Measurements from ENCODE around the gene FCHO2.
"Not testable (repeated sequence)": the region's sequence is repeated elsewhere in the genome, so short reads cannot be mapped to it uniquely, and the experiment has no call there.

Gene FCHO2, protein sequence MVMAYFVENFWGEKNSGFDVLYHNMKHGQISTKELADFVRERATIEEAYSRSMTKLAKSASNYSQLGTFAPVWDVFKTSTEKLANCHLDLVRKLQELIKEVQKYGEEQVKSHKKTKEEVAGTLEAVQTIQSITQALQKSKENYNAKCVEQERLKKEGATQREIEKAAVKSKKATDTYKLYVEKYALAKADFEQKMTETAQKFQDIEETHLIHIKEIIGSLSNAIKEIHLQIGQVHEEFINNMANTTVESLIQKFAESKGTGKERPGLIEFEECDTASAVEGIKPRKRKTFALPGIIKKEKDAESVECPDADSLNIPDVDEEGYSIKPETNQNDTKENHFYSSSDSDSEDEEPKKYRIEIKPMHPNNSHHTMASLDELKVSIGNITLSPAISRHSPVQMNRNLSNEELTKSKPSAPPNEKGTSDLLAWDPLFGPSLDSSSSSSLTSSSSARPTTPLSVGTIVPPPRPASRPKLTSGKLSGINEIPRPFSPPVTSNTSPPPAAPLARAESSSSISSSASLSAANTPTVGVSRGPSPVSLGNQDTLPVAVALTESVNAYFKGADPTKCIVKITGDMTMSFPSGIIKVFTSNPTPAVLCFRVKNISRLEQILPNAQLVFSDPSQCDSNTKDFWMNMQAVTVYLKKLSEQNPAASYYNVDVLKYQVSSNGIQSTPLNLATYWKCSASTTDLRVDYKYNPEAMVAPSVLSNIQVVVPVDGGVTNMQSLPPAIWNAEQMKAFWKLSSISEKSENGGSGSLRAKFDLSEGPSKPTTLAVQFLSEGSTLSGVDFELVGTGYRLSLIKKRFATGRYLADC

DNA sequence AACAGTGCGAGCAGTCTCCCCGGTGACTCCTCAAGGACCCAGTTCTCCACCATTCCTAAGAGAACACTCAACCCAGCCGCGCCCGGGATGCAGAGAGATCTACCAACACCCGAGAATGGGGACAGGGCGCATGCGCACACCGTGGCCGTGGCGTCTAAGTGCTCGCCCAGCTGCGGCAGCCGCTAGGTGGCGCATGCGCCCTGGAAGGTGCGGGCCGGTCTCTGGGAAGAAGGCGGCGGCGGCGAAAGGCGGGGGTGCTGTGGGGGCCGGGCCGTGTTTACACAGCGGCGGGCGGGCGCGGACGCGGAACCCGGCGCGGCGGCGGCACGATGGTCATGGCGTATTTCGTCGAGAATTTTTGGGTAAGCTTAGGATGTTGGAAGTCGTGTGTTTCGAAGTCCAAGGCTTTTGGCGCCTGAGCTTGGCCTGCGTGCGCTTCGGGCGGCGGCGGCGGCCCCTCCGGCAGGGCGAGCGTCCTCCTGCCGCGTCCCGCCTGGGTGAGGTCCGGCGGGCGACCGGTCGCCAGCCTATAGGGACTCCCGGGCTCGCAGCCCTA is at the start of gene FCHO2:
TSS of gene FCHO2 (plus strand) at position 274 of the 556 bp plus-strand sequence. CDS start at position 330, 56 bp downstream.
- peak; percentile 97 for DNase-seq

DNA sequence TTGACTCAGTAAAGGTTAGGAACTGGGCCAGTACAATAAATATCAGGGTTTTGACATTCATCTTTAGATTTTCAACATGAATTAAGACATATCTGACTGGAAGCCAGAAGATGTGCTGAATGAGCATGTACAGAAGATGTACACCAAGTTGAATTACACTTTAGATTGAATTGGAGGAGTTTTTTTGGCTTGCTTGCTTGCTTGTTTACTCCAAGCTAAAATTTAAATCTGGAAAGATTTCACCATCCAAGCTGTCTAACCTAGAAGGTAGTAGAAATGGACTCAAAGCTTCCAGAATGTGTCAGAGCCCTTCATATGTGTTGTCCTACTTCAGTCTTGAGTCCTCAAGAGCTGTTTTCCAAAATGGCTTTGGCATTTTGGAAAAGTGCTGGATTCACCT is 49.0 kb upstream of the FCHO2 start:
- DNase-seq, result no peak

DNA sequence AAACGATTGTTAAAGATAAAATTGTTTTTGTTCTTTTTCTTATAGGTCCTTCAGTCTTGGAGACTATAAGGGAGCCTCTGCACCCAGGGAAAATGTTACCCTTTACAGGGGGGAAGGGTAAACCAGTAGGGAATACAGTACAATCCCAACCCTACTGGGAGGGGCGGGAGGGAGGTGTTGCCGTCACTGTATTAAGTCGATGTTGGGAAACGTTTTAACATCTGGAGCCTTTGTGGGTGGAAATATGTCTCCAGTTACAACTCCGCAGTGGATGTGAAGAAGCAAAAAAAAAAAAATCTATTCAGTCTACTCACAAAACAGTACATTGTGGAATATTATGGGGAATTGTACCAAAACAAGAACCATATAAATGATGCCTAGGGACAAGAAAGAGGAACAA is 47.2 kb upstream of the FCHO2 start:
- DNase-seq, result no peak

GRCh38 chr5:72917371-72917776 is 38.5 kb upstream of the FCHO2 start:
- DNase-seq, result no peak

DNA sequence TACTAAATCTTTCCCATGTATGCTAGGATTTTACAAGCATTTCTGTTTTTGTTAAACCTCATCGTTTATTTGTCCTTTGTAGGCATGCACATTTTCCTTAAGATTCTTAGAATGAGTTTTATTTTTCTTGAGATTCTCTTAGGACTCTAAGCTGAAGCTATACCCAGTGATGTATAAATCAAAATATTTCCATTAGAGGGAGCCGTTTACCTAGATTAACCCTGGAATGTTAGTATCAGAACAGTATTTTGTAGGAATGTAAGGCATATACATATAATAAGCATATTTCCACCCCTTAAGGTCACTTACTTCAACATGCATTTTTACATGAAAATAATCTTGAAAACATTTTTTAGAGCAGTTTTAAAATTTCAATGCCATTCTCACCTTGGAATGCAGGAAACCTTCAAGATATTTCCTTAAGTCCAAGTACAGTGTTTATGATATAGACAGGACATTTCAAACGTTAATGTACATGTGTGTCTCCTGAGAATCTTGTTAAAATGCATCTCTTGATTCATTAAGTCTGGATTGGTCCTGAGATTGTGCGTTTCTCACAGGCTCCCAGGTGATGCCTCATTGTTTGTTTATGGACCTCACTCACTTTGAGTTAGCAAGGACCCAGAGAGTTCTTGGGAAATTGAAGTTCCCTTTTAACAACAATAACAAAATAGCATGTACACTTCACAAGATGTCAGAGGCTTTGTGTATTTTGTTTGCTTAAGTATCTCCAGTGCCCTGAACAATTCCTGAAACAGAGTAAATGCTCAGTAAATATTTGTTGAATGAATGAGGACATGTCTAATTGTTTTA is 34.9 kb upstream of the FCHO2 start:
- DNase-seq, result peak; percentile 57

- DNase-seq, result peak; percentile 19
Measured at GRCh38 chr5:72921886-72922285, 34.0 kb upstream of the FCHO2 start.

- DNase-seq, result no peak
Measured at GRCh38 chr5:72922422-72922821, 33.4 kb upstream of the FCHO2 start.

DNA sequence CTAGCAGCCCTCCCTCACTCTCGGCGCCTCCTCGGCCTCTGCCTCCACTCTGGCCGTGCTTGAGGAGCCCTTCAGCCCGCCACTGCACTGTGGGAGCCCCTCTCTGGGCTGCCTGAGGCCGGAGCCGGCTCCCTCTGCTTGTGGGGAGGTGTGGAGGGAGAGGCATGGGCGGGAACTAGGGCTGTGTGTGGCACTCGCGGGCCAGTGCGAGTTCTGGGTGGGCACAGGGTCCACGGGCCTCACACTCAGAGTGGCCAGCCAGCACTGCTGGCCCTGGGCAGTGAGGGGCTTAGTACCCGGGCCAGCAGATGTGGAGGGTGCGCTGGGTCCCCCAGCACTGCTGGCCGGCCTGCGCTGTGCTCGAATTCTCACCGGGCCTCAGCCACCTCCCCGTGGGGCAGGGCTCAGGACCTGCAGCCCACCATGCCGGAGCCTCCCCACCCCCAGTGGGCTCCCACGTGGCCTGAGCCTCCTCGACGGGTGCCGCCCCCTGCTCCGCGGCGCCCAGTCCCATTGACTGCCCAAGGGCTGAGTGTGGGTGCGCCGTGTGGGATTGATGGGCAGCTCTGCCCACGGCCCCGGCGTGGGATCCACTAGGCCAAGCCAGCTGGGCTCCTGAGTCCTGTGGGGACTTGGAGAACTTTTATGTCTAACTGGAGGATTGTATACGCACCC is 30.4 kb upstream of the FCHO2 start:
- DNase-seq, result no peak

- not testable (repeated sequence) for DNase-seq
Measured at GRCh38 chr5:72932686-72933085, 23.2 kb upstream of the FCHO2 start.

DNA sequence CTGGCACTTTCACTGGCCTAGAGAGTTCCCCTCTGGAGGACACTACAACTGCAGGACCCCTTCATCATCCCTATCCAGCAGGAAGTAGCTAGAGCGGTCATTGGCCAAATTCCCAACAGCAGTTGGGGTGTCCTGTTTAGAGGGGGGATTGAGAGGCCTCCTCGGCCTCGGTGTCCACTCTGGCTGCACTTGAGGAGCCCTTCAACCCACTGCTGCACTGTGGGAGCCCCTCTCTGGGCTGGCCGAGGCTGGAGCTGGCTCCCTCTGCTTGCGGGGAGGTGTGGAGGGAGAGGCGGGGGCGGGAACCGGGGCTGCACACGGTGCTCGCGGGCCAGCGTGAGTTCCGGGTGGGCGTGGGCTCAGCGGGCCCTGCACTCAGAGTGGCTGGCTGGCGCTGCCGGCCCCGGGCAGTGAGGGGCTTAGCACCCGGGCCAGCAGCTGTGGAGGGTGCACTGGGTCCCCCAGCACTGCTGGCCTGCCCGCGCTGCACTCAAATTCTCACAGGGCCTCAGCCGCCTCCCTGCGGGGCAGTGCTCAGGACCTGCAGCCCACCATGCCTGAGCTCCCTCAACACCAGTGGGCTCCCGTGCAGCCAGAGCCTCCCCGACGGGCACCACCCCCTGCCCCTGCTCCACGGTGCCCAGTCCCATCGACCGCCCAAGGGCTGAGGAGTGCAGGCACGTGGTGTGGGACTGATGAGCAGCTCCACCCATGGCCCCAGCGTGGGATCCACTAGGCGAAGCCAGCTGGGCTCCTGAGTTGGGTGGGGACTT is 20.7 kb upstream of the FCHO2 start:
- DNase-seq, result not testable (repeated sequence)

GRCh38 chr5:72936893-72937292 is 18.9 kb upstream of the FCHO2 start:
- DNase-seq, result no peak

DNA sequence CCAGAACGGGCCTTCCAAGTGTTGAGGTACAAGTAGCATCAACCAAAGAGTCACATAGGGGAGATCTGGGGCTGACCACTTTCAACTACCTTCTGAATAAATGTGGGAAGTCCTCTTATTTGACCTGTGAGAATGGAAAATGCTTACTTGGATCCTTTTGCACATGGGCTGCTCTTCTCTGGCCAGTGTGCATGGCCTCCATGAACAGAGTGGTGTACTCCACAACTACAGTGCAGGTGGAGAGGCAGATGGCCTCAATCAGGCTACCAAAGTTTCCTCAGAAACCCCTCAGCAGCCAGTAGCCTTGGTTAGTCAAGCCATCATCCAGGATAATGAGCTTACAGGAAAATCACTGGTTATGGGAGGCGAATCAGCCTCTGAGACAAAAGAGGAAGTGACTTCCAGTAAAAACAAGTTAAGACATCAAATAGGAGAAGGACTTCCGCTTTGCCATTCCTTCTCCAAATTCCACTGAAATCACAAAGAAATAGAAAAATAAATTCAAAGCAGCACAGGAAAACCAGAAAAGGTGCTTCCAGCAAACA is 18.3 kb upstream of the FCHO2 start:
- no peak for DNase-seq

DNA sequence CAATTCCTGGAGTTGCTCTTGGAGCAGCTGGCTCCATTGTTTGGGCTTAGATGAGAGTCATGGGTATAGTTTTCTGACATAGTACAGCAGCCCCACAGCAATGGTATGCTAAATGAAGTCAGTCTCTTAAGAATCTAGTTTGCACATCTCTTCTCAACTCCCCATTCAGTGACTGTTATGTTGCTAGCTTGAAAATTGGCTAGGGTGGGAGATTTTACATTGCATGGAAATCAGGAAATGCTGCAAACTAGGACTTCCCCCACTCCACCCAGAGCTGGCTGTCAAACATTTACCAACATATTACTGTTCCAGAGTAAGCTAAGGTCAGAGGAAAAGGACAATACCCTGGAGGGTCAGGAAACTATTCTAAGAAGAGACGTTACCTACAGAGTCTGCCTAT is 17.6 kb upstream of the FCHO2 start:
- no peak for DNase-seq

DNA sequence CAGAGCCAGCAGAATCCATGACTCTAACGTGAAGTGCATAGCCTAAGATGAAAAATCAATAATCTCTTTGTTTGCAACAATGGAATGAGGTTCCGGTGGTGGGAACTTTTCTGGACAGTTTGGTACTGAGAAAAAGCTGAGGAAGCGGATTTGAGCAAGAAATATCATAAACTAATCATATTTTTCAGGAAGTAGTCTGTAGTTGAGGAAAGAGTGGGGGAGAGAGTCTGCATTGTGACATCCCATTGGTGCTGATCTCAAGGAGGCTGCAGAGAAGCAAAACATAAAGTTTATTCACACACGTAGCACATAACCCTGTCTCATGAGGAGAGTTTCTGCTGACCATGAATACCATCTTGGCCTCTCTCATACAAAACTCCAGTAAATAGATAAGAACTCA is 15.8 kb upstream of the FCHO2 start:
- DNase-seq, result no peak

DNA sequence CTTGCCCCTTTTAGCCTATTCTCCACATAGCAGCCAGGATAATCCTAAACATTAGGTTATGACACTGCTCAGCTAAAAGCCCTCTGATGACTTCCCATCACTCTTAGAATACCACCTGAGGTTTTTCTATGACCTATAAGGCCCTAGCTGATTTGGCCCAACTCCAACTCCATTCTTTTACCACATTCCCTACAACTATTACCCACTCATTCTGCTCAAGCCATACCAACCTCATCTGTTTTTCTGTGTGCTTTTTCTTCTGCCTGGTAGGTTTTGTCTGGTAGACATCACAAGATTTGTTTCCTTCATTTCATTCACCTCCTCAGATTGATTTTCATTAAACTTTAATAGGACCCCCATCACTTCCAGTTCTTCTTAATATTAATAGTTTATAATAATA is 12.5 kb upstream of the FCHO2 start:
- DNase-seq, result no peak

DNA sequence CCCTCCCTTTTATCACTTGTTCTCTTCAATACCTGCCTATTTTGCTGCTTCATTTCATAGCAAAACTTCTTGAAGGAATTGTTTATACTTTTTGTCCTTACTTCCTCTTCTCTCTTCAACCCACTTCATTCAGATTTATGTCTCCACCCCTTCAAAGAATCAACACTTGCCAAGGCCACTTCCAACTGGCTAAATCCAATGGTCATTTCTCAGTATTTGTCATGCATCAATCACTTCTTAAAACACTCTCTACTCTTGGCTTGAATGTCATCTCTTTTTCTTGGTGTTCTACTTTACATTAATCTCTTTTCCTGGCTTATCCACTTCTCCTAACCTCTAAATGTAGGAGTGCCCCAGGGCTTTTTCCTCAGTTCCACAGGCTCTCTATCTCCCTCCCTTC is 8.3 kb upstream of the FCHO2 start:
- DNase-seq, result no peak

- no peak for DNase-seq
Measured at GRCh38 chr5:72949481-72949880, 6.4 kb upstream of the FCHO2 start.

- peak; percentile 82 for DNase-seq
Measured at GRCh38 chr5:72951671-72952468, 4.0 kb upstream of the FCHO2 start.

GRCh38 chr5:72954389-72954788 is 1.5 kb upstream of the FCHO2 start:
- no peak for DNase-seq

DNA sequence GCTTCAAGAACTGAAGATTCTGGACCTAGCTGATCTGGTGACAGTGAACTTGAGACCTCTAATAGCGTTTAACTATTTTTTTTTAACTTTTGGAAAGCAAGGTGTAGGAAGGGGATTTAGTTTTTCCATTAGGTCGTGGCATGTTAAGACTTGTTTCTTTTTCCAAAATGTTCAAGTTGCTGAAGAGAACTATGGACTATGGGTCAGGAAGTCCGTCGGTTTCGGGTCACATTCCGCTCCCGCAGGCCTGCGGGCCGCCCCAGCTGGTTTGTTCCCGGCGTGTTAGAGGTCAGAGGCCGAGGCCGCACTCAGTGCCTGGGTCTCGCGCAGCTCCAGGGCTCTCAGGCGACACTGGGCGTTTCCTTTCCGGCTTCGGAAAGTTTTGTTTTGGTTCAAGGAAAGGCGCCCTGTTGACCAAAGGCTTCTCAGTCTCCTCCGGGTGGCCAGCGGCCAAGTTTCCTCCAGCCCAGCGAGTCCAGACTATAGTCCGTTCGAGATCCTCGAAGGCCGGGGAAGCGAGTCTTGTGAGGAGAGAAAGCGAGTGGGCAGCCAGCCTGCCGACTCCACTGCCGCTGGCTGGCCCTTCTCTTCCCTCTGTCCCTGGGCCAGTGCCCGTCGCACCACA is 586 bp upstream of the FCHO2 start:
- DNase-seq, result no peak
